ENCODE data around the gene VEPH1. TPM values are rescaled to one million over a fixed set of nuclear protein-coding genes. Genes with fewer than 3 reads are reported as not detected.

VEPH1 gene
- polyA plus RNA-seq, 1 donor (not counting 4 experiments of a cell fraction or from before 2014, with no cell fraction given): 0.21 TPM

GRCh38 chr3:157368171-157368570, 135.0 kb downstream of the VEPH1 start:
- no peak overlapping the region for H2AFZ ChIP-seq (ENCODE audit: control insufficient read depth, low read length)
- H4K20me1 ChIP-seq (ENCODE audit: control insufficient read depth, extremely low read depth, insufficient read depth, low read length): no peaks in the 10 kb centered on the region
- H3K79me2 ChIP-seq (ENCODE audit: control insufficient read depth, insufficient read depth, low read length): no peaks in the 10 kb centered on the region
- H3K27ac ChIP-seq (ENCODE audit: control insufficient read depth, insufficient read depth, low read length): no peak overlapping the region
- H3K4me1 ChIP-seq (ENCODE audit: control insufficient read depth, extremely low read depth, insufficient read depth, low read length): no peaks in the 10 kb centered on the region
- no peak overlapping the region for H3K9ac ChIP-seq (ENCODE audit: control insufficient read depth, extremely low read depth, insufficient read depth, low read length)
- no peak for DNase-seq (ENCODE audit: low read depth, low spot score)
- H3K27me3 ChIP-seq (ENCODE audit: control insufficient read depth, extremely low read depth, insufficient read depth, low read length): no peaks in the 10 kb centered on the region
- H3K4me2 ChIP-seq (ENCODE audit: control insufficient read depth, extremely low read depth, insufficient read depth, low read depth, low read length): no peak overlapping the region
- dilution Hi-C loops (cut with MboI; ENCODE audit: extremely low pct_ligation_motif_present, low sequenced_read_pairs): no loop called here
- no peaks in the 10 kb centered on the region for H3K9me1 ChIP-seq (ENCODE audit: control insufficient read depth, extremely low read depth, insufficient read depth, low read length)
- no peak for TF ChIP-seq CTCF (optimal IDR thresholded peaks at IDR 0.05 in 1 of 3, IDR thresholded peaks at IDR 0.05 in 1 of 3, conservative IDR thresholded peaks at IDR 0.05 in 1 of 3; ENCODE audit: extremely low read depth in 1 of 3, insufficient read depth in 2 of 3, low read length in 3 of 3)
- TF ChIP-seq EZH2 (IDR thresholded peaks at IDR 0.05; ENCODE audit: low read length): no peak
- H3K36me3 ChIP-seq (ENCODE audit: control insufficient read depth in 2 of 2, extremely low read depth in 1 of 2, insufficient read depth in 2 of 2, low read length in 2 of 2): no peaks in the 10 kb centered on the region
- no peak for FAIRE-seq
- no peak overlapping the region for H3K4me3 ChIP-seq (ENCODE audit: control insufficient read depth in 2 of 3, extremely low read depth in 1 of 3, insufficient read depth in 2 of 3, low read depth in 1 of 3, low read length in 3 of 3)
- no peaks in the 10 kb centered on the region for H3K9me3 ChIP-seq (ENCODE audit: control insufficient read depth, low read depth, low read length)

GRCh38 chr3:157363393-157363792, 139.8 kb downstream of the VEPH1 start:
- dilution Hi-C loops (cut with MboI; ENCODE audit: extremely low pct_ligation_motif_present, low sequenced_read_pairs): no loop called here
- no peak overlapping the region for H3K27ac ChIP-seq (ENCODE audit: control insufficient read depth, insufficient read depth, low read length)
- no peak overlapping the region for H2AFZ ChIP-seq (ENCODE audit: control insufficient read depth, low read length)
- TF ChIP-seq CTCF (optimal IDR thresholded peaks at IDR 0.05 in 1 of 3, IDR thresholded peaks at IDR 0.05 in 1 of 3, conservative IDR thresholded peaks at IDR 0.05 in 1 of 3; ENCODE audit: extremely low read depth in 1 of 3, insufficient read depth in 2 of 3, low read length in 3 of 3) (no peak), EZH2 (IDR thresholded peaks at IDR 0.05; ENCODE audit: low read length) (no peak)
- no peak overlapping the region for H3K4me2 ChIP-seq (ENCODE audit: control insufficient read depth, extremely low read depth, insufficient read depth, low read depth, low read length)
- H3K9me3 ChIP-seq (ENCODE audit: control insufficient read depth, low read depth, low read length): no peaks in the 10 kb centered on the region
- no peak overlapping the region for H3K9ac ChIP-seq (ENCODE audit: control insufficient read depth, extremely low read depth, insufficient read depth, low read length)
- no peak for FAIRE-seq
- no peaks in the 10 kb centered on the region for H3K9me1 ChIP-seq (ENCODE audit: control insufficient read depth, extremely low read depth, insufficient read depth, low read length)
- no peaks in the 10 kb centered on the region for H3K27me3 ChIP-seq (ENCODE audit: control insufficient read depth, extremely low read depth, insufficient read depth, low read length)
- no peaks in the 10 kb centered on the region for H3K79me2 ChIP-seq (ENCODE audit: control insufficient read depth, insufficient read depth, low read length)
- no peak for DNase-seq (ENCODE audit: low read depth, low spot score)
- no peak overlapping the region for H3K4me3 ChIP-seq (ENCODE audit: control insufficient read depth in 2 of 3, extremely low read depth in 1 of 3, insufficient read depth in 2 of 3, low read depth in 1 of 3, low read length in 3 of 3)
- H4K20me1 ChIP-seq (ENCODE audit: control insufficient read depth, extremely low read depth, insufficient read depth, low read length): no peaks in the 10 kb centered on the region
- H3K4me1 ChIP-seq (ENCODE audit: control insufficient read depth, extremely low read depth, insufficient read depth, low read length): peaks cover 15% of the 10 kb centered on the region
- no peaks in the 10 kb centered on the region for H3K36me3 ChIP-seq (ENCODE audit: control insufficient read depth in 2 of 2, extremely low read depth in 1 of 2, insufficient read depth in 2 of 2, low read length in 2 of 2)
